GM13977 (cell line): Measurements from ENCODE around the gene TAS1R3.

ENCODE experiments used
- DNase-seq: peaks from one replicate; pipeline ENCODE4 v3.0.0; 2012; ENCODE audit warnings: low spot score
- CTCF ChIP-seq: IDR thresholded peaks from 2 replicates; pipeline ENCODE4 v1.5.1; 2012; ENCODE audit warnings: mild to moderate bottlenecking, control low read depth; ENCODE audit not compliant: insufficient read depth; ENCODE audit errors: extremely low read depth, missing control alignments
- in situ Hi-C: fragments of 300-500 bp; cut with MboI; formaldehyde crosslinking; loops from one replicate; pipeline ENCODE4 v1.12.0; 2022; ENCODE audit warnings: low sequenced_read_pairs, low pct_unique_long_range_greater_than_20kb, mixed read lengths, inconsistent platforms; ENCODE audit not compliant: unreplicated experiment

TAS1R3 gene

GRCh38 chr1:1310109-1310385, 21.0 kb upstream of the TAS1R3 start:
- in situ Hi-C loops: no loop called here
- TF ChIP-seq CTCF: no peak
- no peak for DNase-seq

GRCh38 chr1:1310476-1311053, 20.5 kb upstream of the TAS1R3 start:
- DNase-seq: no peak
- TF ChIP-seq CTCF: no peak
- in situ Hi-C loops: no loop called here

GRCh38 chr1:1311107-1312104, 19.7 kb upstream of the TAS1R3 start:
- in situ Hi-C loops: no loop called here
- TF ChIP-seq CTCF: no peak
- DNase-seq: no peak

GRCh38 chr1:1312450-1313314, 18.4 kb upstream of the TAS1R3 start:
- DNase-seq: no peak
- in situ Hi-C loops: no loop called here
- TF ChIP-seq CTCF: no peak

GRCh38 chr1:1313500-1314236, 17.4 kb upstream of the TAS1R3 start:
- in situ Hi-C loops: no loop called here
- TF ChIP-seq CTCF: no peak
- DNase-seq: no peak

- TF ChIP-seq CTCF: no peak
- in situ Hi-C loops: no loop called here
- no peak for DNase-seq
Measured at GRCh38 chr1:1314237-1314586, 16.9 kb upstream of the TAS1R3 start.
